Activated effector memory CD4-positive, alpha-beta T cell treated with Interleukin-2 at 50 U/mL for 16 hours (primary cell): ENCODE results near the gene HLCS.

Experiments
- DNase-seq: peaks from one replicate; pipeline ENCODE4 v3.0.0-alpha.2; 2020

HLCS gene

DNA sequence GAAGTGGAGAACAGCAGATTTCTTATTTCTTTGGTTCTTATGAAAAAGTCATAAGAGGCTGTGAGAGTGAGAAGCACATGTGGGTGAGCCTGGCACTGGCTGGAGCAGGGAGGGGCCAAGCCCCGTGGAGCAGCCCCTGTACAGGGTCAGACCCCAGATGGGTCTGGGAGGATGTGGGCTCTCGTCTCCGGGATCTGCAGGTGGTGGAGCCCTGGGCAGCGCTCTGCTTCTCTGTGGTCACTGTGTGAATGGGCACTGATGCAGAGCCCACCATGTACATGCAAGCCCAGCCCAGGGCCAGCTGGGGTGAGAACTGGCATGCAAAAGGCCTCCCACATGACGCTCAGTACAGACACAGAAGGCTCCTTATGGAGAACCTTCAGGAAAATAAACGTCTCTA is 200.0 kb downstream of the HLCS start:
- DNase-seq = no peak

DNA sequence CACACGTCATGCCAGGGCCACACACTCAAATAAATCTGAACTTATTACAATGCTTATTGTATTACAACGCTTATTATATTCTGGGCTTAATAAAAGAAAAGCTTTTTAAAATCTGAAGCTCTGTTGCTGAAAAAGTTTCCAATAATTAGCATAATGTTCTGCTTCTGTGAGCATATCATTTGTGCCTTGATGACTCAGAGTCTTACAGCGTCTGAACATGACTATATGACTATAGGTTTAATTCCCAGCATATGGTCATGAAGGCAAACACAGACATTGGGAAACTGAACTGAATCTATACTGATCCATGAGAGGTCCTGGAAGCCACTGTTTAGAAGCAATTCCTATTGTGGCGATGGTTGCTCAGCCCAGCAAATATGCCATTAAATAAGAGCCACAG is 201.2 kb downstream of the HLCS start:
- DNase-seq = no peak

DNA sequence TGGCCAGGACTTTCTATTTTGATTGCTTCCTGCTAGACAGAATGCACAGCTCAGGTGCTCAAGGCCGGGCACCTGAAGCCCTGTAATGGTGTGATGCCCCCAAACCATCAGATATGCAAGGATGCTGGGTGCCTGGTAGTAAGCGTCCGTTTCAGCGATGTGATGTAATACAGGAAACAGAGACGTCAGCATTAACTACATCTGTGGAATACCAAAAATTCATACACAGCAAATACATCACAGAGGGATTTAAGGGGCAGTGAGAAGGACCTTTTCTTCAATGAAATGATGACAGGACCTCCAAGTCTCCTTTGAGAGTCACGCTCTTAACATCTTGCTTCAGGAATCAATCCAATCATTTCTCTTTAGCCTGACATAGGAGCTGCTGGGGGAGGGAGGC is 203.2 kb downstream of the HLCS start:
- DNase-seq = no peak

DNA sequence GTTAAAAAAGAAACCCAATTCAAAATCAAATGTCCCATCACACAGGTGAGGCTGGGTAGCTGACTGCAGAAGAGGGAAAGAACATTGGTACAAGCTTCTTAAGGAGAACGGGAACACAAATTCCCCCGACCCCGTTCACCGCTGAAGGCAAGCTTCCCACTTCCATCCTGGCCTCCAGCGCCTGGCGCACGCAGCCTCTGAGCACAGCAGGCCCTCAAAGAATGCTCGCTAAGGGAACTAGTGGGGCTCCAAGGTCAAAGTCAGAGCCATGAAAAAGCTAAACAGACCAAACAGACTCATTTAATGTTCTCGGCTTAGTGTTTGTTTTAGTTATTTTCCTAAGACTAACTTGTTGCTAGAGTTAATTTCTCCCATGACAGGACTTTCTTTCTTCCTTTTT is 203.8 kb downstream of the HLCS start:
- DNase-seq = no peak

DNA sequence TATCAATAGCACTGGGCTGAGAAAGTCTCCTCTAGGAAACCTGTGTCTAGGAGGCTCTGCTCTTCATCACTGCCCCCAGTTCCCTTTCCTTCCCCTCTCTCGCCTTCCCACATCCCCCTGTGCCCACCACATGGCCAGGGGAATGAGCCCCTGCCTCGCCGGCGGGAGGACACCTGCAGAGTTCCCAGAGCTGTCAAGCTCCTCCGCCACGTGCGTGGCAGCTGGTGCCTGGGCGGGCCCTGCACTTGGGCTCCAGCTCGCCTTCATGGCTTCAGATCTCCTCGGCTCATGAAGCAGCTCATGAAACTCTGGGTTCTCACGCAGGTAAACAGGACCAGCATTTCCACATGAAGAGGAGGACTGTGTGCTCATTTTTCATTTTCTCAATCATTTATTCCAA is 204.8 kb downstream of the HLCS start:
- DNase-seq = no peak

DNA sequence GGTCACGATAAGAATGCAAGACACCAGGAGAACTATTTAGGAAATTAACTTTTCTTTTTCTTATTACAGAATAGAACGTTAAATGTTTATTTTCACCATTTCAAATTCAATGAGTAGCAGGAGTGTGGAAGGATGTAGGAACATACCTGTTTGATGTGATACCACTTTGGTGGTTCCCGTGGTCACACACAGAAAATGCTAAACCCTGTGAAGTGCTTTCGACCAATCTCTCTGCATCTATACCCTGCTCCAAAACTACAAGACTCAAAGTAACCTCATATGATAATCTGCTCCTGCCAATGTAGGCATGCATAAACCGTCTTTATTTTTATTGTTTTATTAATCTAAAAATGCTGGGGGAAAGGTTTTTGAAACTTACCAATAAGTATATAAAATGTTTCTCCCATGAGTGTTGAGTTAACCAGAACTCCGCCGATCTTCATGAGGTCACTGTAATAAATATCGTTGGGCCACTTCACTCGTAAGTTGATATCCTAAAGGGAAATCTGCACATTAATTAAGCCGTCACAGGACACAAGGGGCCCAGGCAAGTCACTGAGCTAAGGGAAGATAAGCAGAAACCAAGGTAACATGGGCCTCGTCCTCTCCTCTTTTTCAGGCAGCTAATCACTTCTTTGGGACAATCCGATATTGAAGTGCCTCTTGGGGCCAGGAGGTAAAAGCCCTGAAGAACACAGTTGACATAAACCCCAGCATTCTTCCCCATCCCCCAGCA is 207.0 kb downstream of the HLCS start:
- DNase-seq = no peak

DNA sequence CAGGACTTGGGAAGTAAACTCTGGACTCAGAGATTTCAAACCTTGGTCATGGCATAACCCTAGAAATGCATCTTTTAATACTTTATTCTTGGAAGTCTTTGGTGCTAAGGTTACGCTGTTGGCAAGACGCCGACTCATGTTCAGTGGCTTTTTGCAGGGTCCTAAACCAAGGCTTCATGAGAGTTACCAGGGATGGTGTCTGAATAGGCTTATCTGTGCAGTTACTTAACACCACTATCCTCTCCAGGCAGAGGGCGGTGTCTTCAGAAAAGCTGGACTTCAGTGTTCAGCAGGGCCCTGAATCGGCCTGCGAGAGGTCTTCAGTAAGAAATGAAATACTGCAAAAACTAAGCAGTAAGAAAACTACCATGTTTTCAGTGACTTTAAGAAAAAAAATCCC is 209.3 kb downstream of the HLCS start:
- DNase-seq = no peak

DNA sequence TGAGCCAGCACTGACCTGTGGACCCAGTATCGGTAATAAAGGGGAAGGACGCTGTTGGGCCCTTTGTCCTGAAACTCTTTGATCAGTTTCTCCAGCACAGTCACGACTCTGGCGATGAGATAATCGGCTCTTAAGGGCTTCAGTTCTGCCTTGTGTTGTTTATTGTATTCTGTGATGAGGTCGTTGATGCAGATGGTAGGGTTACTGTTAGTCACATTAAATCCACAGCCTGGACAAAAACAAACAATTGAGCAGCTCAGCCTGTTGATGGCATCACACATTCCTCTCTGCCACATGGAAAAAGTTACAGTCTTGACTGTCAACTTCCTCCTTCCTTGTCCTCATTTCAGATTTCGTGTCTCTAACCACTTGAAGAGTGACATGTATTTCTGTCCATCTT is 209.9 kb downstream of the HLCS start:
- no peak for DNase-seq

DNA sequence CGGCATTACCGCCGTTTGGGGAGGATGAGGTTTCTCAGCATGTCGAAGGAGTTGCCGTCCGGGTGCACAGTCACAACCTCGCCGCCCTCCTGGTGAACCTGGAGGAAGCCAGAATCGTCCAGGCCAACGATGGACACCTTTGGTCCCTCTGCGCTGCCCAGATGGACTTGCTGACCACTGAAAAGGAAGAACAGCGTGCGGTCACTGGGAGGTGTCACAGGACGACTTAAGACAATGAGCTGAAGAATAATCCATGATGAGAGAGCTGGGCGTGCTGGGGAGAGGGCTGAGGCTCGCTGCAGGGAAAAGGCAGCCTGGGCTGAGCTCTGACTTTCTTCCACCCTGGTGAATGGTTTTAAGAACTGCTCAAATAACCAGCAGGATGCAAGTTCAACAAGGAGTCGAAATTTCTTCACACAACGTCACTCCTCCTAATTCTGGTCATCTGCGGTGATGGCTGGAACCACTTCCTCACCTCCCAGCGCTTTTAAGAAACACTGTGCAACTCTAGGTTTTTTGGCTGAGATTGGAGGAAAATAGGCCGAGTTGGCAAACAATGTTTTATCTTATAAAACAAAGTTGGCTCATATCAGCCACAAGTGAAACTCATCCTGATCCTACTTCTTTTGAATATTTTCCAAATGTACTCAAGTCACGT is 212.1 kb downstream of the HLCS start:
- no peak for DNase-seq

DNA sequence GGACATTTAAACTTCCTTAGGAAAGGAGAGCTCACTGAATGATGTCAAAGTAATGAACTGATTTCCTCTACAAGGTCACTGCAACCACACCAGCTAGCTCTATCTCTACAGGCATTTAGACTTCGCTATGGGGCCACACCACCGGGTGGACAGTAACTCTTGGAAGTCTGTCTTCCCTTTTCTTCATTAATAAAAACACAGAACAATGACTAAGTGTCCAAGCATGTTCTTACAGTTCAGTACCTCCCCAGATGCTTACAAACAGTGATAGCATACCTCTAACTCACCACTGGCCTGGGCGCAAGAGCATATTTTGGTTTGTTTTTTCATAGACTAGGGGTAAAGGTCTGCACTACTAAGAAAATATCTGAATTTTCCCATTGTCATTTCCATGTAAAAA is 212.9 kb downstream of the HLCS start:
- DNase-seq = no peak

DNA sequence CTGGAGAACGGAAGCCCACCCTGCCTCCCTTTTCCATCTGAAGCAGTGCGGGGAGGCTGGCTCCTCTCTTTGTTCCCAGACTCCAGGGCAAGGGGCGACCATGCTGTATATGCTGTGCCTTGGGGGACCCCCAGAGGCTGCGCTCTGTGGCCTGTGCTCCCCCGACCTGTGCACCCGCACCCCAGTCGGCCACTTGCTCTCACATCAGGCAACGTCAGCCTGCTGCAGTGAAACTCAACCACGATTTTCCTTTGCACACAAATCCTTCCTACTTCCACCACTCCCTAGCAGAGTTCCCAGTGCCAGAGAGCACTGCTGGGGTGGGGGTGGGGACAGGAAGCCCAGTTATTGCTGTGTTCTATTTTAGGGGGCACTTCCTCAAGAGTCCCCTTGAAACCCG is 215.1 kb downstream of the HLCS start:
- no peak for DNase-seq

DNA sequence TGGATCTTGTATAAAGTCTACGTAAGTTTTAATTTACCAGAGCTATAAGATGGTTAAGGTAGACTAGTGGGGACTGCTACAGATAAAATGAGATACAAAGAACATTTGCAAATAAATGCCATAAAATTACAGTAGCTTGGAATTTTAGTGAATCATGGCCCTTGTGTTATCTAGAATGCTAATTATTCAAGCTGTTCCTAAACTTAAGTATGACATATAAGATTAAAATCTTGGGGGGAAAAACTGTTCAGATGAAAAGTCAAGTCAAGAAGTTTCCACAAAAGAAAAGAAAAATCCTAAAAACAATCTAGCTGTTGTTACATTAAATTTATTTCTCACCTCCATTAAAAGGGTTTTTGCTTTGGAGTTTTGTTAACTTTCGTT is 215.9 kb downstream of the HLCS start:
- no peak for DNase-seq

DNA sequence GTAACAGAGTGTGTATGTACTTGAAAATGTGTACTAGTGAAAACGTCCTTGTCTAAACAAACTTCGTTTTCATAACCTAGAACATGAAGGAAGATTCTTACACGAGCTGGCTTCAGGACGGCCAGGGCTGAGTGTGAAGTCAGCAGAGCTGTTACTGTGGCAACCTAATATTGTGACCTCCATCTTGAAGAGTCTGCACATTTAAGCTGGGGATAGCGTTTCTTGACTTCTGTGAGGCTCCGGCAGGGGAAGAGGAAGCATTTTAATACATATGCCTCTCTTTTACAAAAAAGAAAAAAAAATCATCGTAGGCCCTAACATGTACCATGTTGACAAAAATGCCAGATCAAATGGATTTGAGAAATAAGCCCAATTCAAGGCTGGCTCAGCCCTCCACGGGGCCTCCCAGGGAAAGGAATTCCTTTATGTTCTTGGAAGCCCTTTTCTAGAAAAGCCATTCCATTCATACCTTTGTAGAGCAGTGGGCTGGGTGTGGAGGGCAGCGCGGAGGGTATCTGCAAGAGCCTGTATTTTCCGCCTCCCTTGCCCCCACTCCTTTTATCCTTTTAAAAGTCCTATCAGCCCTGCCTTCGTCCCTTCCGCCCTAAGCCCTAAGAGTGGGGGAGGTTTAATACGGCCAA is 216.4 kb downstream of the HLCS start:
- DNase-seq = no peak

DNA sequence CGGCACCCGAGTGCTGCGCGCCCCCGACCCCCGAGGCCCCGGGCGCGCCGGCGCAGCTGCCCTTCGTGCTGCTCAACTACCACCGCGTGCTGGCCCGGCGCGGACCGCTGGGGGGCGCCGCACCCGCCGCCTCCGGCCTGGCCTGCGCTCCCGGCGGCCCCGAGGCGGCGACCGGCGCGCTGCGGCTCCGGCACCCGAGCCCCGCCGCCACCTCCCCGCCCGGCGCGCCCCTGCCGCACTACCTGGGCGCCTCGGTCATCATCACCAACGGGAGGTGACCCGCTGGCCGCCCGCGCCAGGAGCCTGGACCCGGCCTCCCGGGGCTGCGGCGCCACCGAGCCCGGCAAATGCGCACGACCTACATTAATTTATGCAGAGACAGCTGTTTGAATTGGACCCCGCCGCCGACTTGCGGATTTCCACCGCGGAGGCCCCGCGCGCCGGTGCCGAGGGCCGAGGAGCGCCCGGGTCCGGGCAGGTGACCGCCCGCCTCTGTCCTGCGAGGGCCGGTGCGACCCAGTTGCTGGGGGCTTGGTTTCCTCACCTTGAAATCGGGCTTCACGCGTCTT is 218.6 kb downstream of the HLCS start:
- no peak for DNase-seq

DNA sequence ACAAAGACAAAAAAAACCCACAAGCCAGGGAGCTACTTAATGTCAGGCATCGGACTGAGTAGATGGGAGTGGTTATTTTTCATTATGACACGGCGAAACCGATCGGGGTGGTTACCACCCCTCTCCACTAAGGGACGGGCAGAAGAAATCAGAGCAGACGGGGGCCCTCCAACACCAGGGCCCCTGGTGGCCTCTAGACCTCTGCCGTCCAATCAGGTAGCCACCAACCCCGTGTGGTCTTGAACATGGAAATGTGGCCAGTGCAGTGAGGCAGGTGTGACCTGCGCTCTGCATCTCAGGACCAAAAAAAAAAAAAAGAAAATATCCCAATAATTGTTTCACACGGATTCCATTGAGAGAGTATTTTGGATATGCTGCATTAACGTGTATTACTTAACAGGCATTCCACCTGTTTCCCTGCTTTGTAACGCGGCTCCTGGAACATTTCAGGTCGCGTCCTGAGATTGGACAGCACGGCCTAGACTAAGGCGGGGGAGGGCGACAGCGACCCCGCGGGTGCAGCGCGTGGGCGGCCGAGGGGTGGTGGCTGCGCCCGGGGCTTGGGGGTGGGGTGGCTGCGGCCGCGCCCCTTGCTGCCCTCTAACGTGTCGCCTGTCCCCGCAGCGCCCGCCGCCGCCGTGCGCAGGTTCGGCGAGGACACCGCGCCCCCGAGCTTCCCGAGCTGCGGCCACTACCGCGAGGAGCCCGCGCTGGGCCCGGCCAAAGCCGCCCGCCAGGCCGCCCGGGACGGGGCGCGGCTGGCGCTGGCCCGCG is 219.2 kb downstream of the HLCS start:
- DNase-seq = no peak

DNA sequence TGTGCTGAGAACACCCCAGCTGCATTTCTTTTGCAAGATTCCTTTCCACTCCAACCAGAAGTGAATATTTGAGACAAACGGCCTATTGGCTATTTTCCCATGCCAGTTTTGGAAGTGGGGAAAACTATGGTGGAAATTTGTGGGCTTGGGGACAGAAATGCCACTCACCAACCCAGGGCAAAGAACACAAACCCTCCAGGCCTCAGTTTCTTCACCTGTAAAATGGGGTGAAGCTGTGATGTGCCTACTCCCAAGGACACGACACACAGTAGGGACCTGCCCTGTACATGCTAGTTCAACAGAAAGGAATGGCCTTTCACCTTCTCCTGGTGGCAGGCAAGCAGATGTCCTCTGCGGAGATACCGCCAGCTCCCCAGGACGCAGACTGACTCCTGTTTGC is 221.0 kb downstream of the HLCS start:
- no peak for DNase-seq

DNA sequence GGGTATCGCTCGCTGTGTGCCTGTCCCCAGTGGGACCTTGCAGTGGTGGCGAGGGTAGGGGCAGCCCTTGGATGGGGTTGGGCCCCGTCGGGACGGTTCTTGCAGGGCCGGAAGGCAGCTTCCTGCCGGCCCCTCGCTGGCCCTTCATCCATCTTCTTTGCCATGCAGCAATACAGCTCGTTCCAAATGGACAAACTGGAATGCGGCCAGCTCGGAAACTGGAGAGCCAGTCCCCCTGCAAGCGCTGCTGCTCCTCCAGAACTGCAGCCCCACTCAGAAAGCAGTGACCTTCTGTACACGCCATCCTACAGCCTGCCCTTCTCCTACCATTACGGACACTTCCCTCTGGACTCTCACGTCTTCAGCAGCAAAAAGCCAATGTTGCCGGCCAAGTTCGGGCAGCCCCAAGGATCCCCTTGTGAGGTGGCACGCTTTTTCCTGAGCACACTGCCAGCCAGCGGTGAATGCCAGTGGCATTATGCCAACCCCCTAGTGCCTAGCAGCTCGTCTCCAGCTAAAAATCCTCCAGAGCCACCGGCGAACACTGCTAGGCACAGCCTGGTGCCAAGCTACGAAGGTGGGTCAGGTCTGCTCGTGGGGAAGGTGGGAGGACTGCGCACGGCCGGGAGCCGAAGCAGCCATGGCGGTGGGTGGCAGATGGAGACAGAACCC is 221.8 kb downstream of the HLCS start:
- no peak for DNase-seq

DNA sequence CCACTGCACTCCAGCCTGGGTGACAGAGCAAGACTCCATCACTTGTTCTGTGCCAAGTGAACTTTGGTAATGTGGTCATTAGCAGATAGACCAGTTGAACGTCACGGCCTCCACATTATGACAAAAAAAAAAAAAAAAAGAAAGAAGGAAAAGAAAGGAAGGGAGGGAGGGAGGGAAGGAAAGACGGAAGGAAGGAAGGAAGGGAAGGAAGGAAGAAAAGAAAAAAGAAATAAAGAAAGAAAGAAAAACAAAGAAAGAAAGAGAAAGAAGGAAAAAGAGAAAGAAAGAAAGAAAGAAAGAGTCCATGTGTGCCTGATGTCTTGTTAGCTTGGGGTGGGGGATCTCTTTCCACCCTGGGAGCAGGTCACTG is 222.3 kb downstream of the HLCS start:
- no peak for DNase-seq

DNA sequence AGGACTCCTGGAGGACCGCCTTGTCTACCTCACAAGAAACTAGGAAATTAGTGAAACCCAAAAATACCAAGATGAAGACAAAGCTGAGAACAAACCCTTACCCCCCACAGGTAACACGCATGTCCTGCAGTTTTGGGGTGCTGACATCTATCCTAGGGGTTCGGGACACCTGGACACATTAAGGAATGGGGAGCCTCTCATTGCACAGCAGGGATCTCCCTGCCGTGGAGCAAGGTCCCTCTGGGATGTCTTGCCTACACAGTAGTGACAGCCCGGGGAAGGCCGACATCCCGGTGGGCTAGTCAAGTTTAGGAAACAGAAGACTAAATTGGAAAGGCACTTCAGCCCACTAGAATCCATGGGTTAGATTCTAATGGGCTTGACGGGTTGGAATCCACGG is 223.0 kb downstream of the HLCS start:
- no peak for DNase-seq

DNA sequence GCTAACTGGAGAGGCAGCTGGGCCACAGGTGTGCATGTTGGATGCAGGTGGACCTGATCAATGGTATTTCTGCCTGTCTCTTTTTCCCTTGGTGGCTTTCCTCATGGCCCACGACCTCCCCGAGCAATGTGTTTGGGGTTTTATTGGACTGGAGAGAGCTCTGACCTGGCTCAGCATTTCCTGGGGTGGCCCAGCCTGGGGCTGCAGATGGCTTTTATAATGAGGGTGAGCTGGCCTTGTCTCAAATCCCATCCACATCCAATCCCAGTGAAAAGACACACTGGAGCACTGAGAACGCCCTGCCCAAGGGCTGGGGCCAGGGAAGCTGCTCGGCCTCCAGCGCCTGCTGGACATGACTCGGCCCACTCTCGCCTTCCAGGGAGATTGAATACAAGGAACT is 223.5 kb downstream of the HLCS start:
- no peak for DNase-seq

DNA sequence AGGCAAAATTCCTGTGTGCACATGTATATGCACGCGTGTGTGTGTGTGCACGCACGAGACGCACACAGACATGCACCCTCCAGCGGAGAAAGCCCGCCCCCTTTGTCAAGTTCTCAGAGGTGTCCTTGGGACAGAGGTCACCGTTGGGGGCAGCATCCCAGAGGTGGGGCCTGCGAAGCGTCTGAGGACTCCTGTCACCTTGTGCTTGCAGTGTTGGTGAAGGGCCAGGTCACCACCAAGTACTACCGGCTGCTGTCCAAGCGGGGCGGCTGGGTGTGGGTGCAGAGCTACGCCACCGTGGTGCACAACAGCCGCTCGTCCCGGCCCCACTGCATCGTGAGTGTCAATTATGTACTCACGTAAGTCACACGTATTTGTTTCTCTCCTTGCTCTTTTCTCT is 225.0 kb downstream of the HLCS start:
- no peak for DNase-seq

DNA sequence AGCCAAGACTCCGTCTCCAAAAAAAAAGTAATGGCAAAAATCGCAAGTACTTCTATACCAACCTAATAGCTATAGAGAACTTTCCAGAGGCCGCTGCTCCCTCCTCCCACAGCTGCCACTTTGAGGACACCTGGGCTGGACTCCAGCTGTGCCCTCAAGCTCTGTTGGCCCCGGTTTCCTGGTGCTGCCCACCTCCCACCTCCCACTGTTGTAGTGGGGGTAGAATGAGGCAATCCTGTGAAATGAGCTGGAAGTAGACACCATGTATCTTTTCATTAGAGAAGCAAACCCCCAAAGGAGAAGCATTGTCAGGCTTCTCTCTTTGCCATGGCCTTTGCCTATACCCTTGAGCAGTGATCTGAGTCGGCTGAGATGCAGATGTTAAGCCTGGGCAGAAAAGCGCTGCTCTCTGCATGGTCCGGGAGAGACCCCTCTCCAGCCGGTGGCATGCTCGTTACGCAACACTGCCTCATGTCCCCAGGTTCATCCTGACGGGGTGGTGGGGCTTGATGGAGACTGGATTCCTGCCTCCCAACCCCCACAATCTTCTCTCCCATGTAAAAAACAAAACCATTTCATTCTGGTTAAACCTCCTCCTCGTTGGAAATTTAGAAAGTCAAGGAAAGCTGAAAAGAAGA is 227.9 kb downstream of the HLCS start:
- DNase-seq = no peak
